ENCODE measurements around the gene POLG2.
"Not testable (repeated sequence)": the region's sequence is repeated elsewhere in the genome, so short reads cannot be mapped to it uniquely, and the experiment has no call there.

Gene POLG2

DNA sequence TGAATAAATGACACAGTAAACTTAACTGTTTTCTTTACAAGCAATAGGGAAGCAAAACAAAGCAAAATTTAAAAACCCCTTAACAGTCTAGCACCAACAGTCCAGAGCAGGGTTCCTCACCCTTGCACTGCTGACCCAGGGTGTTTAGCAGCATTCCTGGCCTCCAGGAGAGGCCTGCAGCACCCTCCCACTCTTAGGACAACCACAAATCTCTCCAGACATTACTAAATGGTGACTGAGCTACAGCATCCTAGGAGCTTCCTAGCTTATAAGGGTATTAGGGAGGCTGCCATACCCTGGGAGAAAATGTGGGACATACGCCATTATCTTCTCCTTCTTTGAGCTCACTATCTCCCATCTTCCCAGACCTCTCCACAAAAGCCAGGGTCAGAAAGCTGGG lies 15.9 kb downstream of the POLG2 start:
- H3K4me1 ChIP-seq (ENCODE audit: control insufficient read depth, insufficient read depth, low read length) = no peaks in the 10 kb centered on the region
- H3K9ac ChIP-seq (ENCODE audit: low read length) = no peak overlapping the region
- H3K4me3 ChIP-seq (ENCODE audit: low read depth, low read length) = no peak overlapping the region
- no peaks in the 10 kb centered on the region for H3K9me3 ChIP-seq (ENCODE audit: control insufficient read depth, insufficient read depth, low read depth, low read length)
- no peak overlapping the region for H3K27ac ChIP-seq (ENCODE audit: low read depth, low read length)
- no peaks in the 10 kb centered on the region for H3K27me3 ChIP-seq (ENCODE audit: control insufficient read depth, insufficient read depth, low read length)
- peaks cover 85% of the 10 kb centered on the region for H3K36me3 ChIP-seq (ENCODE audit: control insufficient read depth, insufficient read depth, low read length)

DNA sequence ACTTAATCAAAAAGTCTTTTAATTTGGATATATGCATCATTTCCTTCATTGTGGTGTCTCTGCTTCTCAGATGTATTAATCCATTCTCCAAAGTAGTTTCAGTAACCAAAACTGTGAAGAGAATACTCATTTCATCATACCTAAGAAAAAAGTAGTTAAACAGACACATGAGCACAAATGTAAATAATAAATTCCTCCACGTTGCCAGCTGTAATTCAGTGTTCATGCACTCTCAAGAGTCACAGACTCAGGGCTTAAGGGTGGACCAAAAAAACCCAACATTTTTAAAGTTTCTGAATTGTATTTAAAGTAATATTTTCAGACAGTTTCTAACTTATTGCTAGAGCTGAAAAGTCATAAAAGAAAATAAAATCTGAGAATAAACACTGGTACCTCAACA lies 19.0 kb downstream of the POLG2 start:
- Histone ChIP-seq H3K4me1 (ENCODE audit: control insufficient read depth, insufficient read depth, low read length) (no peaks in the 10 kb centered on the region), H3K27ac (ENCODE audit: low read depth, low read length) (no peak overlapping the region), H3K36me3 (ENCODE audit: control insufficient read depth, insufficient read depth, low read length) (peaks cover 54% of the 10 kb centered on the region), H3K9me3 (ENCODE audit: control insufficient read depth, insufficient read depth, low read depth, low read length) (no peaks in the 10 kb centered on the region), H3K4me3 (ENCODE audit: low read depth, low read length) (no peak overlapping the region), H3K9ac (ENCODE audit: low read length) (no peak overlapping the region), H3K27me3 (ENCODE audit: control insufficient read depth, insufficient read depth, low read length) (no peaks in the 10 kb centered on the region)

DNA sequence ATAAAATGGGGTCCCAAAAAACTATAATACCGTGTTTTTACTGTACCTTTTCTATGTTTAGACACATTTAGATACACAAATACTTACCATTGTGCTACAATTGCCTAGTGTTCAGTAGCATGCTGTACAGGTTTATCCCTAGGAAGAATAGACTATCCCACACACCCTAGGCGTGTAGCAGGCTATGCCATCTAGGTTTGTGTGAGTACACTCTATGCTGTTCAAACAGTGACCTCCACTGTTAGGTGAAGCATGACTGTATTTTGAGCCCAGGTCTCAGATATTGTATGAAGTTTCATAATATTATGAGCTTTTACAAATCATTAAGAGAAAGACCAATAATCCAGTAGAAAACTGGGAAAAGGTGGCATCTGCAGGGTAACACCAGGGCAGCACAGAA lies 24.3 kb downstream of the POLG2 start:
- H3K27ac ChIP-seq (ENCODE audit: low read depth, low read length) = no peak overlapping the region
- H3K27me3 ChIP-seq (ENCODE audit: control insufficient read depth, insufficient read depth, low read length) = no peaks in the 10 kb centered on the region
- H3K9ac ChIP-seq (ENCODE audit: low read length) = no peak overlapping the region
- peaks cover 14% of the 10 kb centered on the region for H3K4me1 ChIP-seq (ENCODE audit: control insufficient read depth, insufficient read depth, low read length)
- peaks cover 7% of the 10 kb centered on the region for H3K36me3 ChIP-seq (ENCODE audit: control insufficient read depth, insufficient read depth, low read length)
- H3K9me3 ChIP-seq (ENCODE audit: control insufficient read depth, insufficient read depth, low read depth, low read length) = no peaks in the 10 kb centered on the region
- no peak overlapping the region for H3K4me3 ChIP-seq (ENCODE audit: low read depth, low read length)

DNA sequence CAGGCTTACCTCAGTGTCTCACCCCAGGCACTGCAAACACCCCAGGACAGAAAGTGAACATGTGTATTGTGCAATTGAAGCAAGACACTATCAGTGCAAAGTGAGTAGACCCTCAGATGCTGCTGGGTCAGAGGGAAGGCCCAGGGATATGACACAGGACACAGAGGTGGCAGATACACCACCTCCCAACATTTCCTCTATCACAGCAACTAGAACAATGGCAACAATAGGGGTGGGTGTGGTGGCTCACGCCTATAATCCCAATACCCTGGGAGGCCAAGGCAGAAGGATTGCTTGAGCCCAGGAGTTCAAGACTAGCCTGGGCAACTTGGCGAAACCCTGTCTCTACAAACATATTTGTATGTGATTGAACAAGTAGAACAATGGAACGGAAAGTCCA lies 25.4 kb downstream of the POLG2 start:
- H3K9me3 ChIP-seq (ENCODE audit: control insufficient read depth, insufficient read depth, low read depth, low read length) = no peaks in the 10 kb centered on the region
- no peak overlapping the region for H3K4me3 ChIP-seq (ENCODE audit: low read depth, low read length)
- H3K9ac ChIP-seq (ENCODE audit: low read length) = peak overlapping the region; percentile 19
- H3K36me3 ChIP-seq (ENCODE audit: control insufficient read depth, insufficient read depth, low read length) = no peaks in the 10 kb centered on the region; the same call in 1 of the 2 replicates
- peak overlapping the region; percentile 10; the same call in 1 of the 2 replicates for H3K27ac ChIP-seq (ENCODE audit: low read depth, low read length)
- H3K27me3 ChIP-seq (ENCODE audit: control insufficient read depth, insufficient read depth, low read length) = no peaks in the 10 kb centered on the region
- peaks cover 14% of the 10 kb centered on the region for H3K4me1 ChIP-seq (ENCODE audit: control insufficient read depth, insufficient read depth, low read length)

DNA sequence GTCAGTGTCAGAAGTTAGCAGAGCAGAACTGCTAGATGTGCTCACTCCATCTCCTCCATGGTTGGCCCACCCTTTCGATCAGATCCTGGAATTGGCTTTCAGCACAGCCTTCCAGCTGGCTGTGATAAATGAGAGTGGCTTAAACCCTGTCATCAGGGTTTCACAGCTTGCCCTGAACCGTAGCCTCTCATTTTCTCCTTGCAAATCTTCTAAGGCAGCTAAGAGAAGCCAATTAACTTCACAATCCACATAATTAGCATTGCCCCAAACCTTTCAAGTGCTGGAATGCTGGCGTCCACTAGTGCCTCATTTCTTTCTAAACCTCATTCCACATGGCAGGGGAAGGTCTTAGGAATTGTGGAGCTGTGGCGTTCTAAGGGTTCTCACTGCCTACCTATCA lies 26.2 kb downstream of the POLG2 start:
- H3K4me3 ChIP-seq (ENCODE audit: low read depth, low read length) = no peak overlapping the region
- no peaks in the 10 kb centered on the region for H3K27me3 ChIP-seq (ENCODE audit: control insufficient read depth, insufficient read depth, low read length)
- peak overlapping the region; percentile 10; the same call in 1 of the 2 replicates for H3K27ac ChIP-seq (ENCODE audit: low read depth, low read length)
- H3K9ac ChIP-seq (ENCODE audit: low read length) = peak overlapping the region; percentile 9
- H3K36me3 ChIP-seq (ENCODE audit: control insufficient read depth, insufficient read depth, low read length) = no peaks in the 10 kb centered on the region
- H3K4me1 ChIP-seq (ENCODE audit: control insufficient read depth, insufficient read depth, low read length) = peaks cover 14% of the 10 kb centered on the region
- no peaks in the 10 kb centered on the region for H3K9me3 ChIP-seq (ENCODE audit: control insufficient read depth, insufficient read depth, low read depth, low read length)

DNA sequence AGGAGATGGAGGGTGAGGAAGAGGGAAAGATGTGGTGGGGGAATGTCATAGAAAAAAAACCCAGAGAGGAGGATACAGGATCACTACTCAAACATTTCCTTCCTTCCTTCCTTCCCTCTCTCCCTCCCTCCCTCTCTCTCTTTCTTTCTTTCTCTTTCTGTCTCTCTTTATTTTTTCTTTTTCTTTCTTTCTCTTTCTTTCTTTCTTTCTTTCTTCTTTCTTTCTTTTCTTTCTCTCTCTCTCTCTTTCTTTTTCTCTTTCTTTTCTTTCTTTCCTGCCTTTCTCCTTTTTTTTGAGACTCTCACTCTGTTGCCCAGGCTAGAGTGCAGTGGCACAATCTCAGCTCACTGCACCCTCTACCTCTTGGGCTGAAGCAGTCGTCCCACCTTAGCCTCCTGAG lies 30.0 kb downstream of the POLG2 start:
- not testable (repeated sequence) for H3K4me3 ChIP-seq (ENCODE audit: low read depth, low read length); H3K9ac ChIP-seq (ENCODE audit: low read length); H3K27me3 ChIP-seq (ENCODE audit: control insufficient read depth, insufficient read depth, low read length); H3K36me3 ChIP-seq (ENCODE audit: control insufficient read depth, insufficient read depth, low read length); H3K27ac ChIP-seq (ENCODE audit: low read depth, low read length); H3K9me3 ChIP-seq (ENCODE audit: control insufficient read depth, insufficient read depth, low read depth, low read length)
- H3K4me1 ChIP-seq (ENCODE audit: control insufficient read depth, insufficient read depth, low read length) = peaks cover 14% of the 10 kb centered on the region

DNA sequence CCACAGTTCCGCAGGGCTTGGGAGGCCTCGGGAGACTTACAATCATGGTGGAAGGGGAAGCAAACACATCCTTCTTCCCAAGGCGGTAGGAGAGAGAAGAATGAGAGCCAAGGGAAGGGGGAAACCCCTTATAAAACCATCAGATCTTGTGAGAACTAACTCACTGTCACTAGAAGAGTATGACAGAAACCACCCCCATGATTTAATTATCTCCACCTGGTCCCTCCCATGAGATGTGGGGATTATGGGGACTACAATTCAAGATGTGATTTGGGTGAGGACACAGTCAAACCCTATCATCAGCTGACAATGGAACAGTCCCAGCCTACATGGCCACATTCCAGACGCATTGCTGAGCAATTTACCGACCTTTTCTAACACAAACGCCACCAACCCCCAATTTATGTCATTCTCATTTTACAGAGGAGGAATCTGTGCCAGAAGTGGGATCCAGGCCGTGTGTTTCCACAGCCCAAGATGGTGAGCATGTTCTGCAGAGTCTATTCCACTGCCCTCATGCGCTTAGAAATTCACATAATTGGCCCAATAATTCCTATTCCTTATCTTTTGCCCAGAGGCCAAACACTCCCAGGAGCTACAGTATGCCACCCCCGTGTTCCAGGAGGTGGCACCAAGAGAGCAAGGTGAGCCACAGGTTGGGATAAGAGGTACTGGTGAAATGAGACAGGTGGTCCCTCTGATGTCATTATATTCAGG lies 30.7 kb downstream of the POLG2 start:
- Histone ChIP-seq H3K4me1 (ENCODE audit: control insufficient read depth, insufficient read depth, low read length) (peaks cover 9% of the 10 kb centered on the region), H3K27ac (ENCODE audit: low read depth, low read length) (no peak overlapping the region), H3K9ac (ENCODE audit: low read length) (no peak overlapping the region), H3K27me3 (ENCODE audit: control insufficient read depth, insufficient read depth, low read length) (no peaks in the 10 kb centered on the region), H3K36me3 (ENCODE audit: control insufficient read depth, insufficient read depth, low read length) (no peaks in the 10 kb centered on the region), H3K9me3 (ENCODE audit: control insufficient read depth, insufficient read depth, low read depth, low read length) (no peaks in the 10 kb centered on the region), H3K4me3 (ENCODE audit: low read depth, low read length) (no peak overlapping the region)

DNA sequence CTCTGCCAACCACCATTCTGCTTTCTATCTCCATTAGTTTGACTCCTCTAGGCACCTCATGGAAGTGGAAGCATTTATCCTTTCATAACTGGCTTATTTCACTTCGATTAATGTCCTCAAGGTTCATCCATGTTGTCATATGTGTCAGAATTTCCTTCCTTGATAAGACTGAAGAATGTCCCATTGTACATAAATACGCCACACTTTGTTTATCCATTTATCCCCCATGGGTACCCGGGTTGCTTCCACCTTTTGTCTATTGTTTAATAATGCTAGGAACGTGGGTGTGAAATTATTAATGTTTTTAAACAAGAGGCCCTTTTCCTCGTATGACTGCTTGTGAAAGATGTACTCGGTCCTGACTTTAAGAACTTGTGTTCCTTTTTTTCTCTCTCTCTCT lies 35.1 kb downstream of the POLG2 start:
- no peak overlapping the region for H3K9ac ChIP-seq (ENCODE audit: low read length)

DNA sequence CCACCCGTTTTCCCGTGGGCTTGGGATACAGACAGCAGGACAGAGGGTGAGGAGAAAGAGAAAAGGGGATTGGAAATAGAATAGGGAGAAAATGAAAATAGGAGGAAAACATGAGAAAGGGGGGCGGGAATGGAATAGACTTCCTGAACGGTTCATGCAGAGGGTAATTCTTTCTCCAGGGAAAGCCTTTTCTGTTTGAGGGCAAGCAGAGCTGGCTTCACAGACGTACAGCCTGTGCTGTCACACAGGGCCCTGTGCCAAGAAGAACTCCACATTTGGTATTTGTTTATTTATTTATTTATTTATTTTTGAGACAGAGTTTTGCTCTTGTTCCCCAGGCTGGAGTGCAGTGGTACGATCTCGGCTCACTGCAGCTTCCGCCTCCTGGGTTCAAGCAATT lies 35.9 kb downstream of the POLG2 start:
- H3K4me3 ChIP-seq (ENCODE audit: low read depth, low read length) = no peak overlapping the region
- H3K9ac ChIP-seq (ENCODE audit: low read length) = no peak overlapping the region
- H3K4me1 ChIP-seq (ENCODE audit: control insufficient read depth, insufficient read depth, low read length) = no peaks in the 10 kb centered on the region
- no peak overlapping the region for H3K27ac ChIP-seq (ENCODE audit: low read depth, low read length)
- H3K27me3 ChIP-seq (ENCODE audit: control insufficient read depth, insufficient read depth, low read length) = no peaks in the 10 kb centered on the region
- no peaks in the 10 kb centered on the region for H3K9me3 ChIP-seq (ENCODE audit: control insufficient read depth, insufficient read depth, low read depth, low read length)
- no peaks in the 10 kb centered on the region for H3K36me3 ChIP-seq (ENCODE audit: control insufficient read depth, insufficient read depth, low read length)

More for the DNA sequence above, 35.1 kb downstream of the POLG2 start:
- Histone ChIP-seq H3K36me3 (ENCODE audit: control insufficient read depth, insufficient read depth, low read length) (no peaks in the 10 kb centered on the region), H3K4me1 (ENCODE audit: control insufficient read depth, insufficient read depth, low read length) (no peaks in the 10 kb centered on the region), H3K27me3 (ENCODE audit: control insufficient read depth, insufficient read depth, low read length) (no peaks in the 10 kb centered on the region), H3K27ac (ENCODE audit: low read depth, low read length) (no peak overlapping the region), H3K9me3 (ENCODE audit: control insufficient read depth, insufficient read depth, low read depth, low read length) (no peaks in the 10 kb centered on the region), H3K4me3 (ENCODE audit: low read depth, low read length) (no peak overlapping the region)

DNA sequence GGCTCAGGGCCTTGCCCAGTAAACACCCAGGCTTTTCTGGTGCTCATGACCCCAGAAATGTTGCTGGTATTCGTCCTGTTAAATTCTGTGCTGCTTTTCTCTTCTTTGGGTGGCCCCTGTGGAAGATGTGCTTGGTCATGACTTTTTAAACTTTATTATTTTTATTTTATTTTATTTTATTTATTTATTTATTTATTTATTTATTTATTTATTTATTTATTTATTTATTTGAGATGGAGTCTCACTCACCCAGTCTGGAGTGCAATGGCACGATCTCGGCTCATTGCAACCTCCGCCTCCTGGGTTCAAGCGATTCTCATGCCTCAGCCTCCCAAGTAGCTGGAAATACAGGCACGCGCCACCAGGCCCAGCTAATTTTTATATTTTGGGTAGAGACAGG lies 37.0 kb downstream of the POLG2 start:
- not testable (repeated sequence) for H3K9ac ChIP-seq (ENCODE audit: low read length); H3K27ac ChIP-seq (ENCODE audit: low read depth, low read length); H3K36me3 ChIP-seq (ENCODE audit: control insufficient read depth, insufficient read depth, low read length); H3K27me3 ChIP-seq (ENCODE audit: control insufficient read depth, insufficient read depth, low read length); H3K9me3 ChIP-seq (ENCODE audit: control insufficient read depth, insufficient read depth, low read depth, low read length); H3K4me1 ChIP-seq (ENCODE audit: control insufficient read depth, insufficient read depth, low read length); H3K4me3 ChIP-seq (ENCODE audit: low read depth, low read length)

DNA sequence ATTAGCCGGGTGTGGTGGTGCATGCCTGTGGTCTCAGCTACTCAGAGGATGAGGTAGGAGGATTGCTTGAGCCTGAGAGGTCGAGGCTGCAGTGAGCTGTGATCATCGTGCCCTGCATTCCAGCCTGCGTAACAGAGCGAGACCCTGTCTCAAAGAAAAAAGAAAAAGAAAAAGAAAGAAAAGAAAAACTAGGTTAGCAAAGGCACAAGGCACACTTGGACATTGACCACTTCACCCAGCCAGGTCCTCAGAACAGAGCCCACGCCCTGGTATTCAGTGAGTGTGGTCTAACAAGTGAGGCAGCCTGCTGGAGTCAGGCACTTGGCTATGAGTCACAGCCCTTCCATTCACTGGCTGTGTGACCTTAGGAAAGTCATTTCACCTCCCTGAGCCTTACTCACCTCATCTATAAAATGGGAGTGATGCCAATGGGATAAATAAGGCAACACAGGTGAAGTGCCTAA lies 37.5 kb downstream of the POLG2 start:
- H3K27me3 ChIP-seq (ENCODE audit: control insufficient read depth, insufficient read depth, low read length) = no peaks in the 10 kb centered on the region
- no peaks in the 10 kb centered on the region for H3K4me1 ChIP-seq (ENCODE audit: control insufficient read depth, insufficient read depth, low read length)
- H3K4me3 ChIP-seq (ENCODE audit: low read depth, low read length) = no peak overlapping the region
- no peaks in the 10 kb centered on the region for H3K9me3 ChIP-seq (ENCODE audit: control insufficient read depth, insufficient read depth, low read depth, low read length)
- H3K27ac ChIP-seq (ENCODE audit: low read depth, low read length) = no peak overlapping the region
- H3K36me3 ChIP-seq (ENCODE audit: control insufficient read depth, insufficient read depth, low read length) = no peaks in the 10 kb centered on the region
- no peak overlapping the region for H3K9ac ChIP-seq (ENCODE audit: low read length)
